GM13976 (cell line): ENCODE results near the gene GDF7.
A peak's percentile ranks its signal among the peaks of the same experiment; 100 is the strongest.

Experiments
- DNase-seq: peaks from one replicate; pipeline ENCODE4 v3.0.0; 2012; ENCODE audit warnings: low spot score
- in situ Hi-C: fragments of 300-500 bp; cut with MboI; formaldehyde crosslinking; loops from one replicate; pipeline ENCODE4 v1.12.0; 2022; ENCODE audit warnings: low sequenced_read_pairs, mixed read lengths, inconsistent platforms; ENCODE audit not compliant: unreplicated experiment
- TF ChIP-seq, protein P1 (sequence below): IDR thresholded peaks from 2 replicates; pipeline ENCODE4 v1.5.1; 2012; ENCODE audit warnings: borderline replicate concordance, mild to moderate bottlenecking; ENCODE audit not compliant: insufficient read depth; ENCODE audit errors: extremely low read depth, missing control alignments, control extremely low read depth

GDF7 gene

DNA sequence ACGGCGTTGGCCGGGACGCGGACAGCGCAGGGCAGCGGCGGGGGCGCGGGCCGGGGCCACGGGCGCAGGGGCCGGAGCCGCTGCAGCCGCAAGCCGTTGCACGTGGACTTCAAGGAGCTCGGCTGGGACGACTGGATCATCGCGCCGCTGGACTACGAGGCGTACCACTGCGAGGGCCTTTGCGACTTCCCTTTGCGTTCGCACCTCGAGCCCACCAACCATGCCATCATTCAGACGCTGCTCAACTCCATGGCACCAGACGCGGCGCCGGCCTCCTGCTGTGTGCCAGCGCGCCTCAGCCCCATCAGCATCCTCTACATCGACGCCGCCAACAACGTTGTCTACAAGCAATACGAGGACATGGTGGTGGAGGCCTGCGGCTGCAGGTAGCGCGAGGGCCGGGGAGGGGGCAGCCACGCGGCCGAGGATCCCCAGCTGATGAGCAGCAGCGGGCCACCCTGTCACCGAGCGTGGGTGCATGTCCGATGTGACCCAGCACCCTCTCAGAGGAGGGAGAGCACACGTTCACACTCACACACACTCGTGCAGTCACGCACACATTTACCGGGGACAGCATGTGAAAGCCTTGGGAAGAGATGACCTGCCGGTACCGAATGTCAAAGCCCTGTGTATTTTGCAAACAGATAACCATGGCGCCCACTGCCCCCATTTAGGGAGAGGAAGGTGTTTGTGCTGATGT, 4.2 kb downstream of the GDF7 start:
- TF ChIP-seq, protein P1, sequence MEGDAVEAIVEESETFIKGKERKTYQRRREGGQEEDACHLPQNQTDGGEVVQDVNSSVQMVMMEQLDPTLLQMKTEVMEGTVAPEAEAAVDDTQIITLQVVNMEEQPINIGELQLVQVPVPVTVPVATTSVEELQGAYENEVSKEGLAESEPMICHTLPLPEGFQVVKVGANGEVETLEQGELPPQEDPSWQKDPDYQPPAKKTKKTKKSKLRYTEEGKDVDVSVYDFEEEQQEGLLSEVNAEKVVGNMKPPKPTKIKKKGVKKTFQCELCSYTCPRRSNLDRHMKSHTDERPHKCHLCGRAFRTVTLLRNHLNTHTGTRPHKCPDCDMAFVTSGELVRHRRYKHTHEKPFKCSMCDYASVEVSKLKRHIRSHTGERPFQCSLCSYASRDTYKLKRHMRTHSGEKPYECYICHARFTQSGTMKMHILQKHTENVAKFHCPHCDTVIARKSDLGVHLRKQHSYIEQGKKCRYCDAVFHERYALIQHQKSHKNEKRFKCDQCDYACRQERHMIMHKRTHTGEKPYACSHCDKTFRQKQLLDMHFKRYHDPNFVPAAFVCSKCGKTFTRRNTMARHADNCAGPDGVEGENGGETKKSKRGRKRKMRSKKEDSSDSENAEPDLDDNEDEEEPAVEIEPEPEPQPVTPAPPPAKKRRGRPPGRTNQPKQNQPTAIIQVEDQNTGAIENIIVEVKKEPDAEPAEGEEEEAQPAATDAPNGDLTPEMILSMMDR = no peak
- in situ Hi-C loops = no loop called here
- no peak for DNase-seq

DNA sequence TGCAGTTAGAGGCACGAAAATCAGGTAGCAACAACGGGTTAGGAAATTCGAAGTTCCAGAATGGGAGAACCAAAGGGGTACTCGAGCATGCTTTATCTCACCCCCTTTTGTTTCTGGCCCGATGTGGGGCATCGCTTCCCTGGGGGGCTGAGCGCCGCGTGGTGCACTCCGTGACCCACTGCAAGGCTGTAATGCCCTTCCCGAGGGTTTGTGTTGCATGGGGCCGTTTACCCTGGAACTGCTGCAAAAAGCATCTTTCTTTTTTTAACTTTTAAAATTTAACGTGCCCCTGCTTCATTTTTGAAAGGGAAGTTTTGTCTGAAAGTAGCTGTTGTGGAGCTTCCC, 4.8 kb downstream of the GDF7 start:
- TF ChIP-seq, protein P1 = no peak
- in situ Hi-C loops = no loop called here
- no peak for DNase-seq

DNA sequence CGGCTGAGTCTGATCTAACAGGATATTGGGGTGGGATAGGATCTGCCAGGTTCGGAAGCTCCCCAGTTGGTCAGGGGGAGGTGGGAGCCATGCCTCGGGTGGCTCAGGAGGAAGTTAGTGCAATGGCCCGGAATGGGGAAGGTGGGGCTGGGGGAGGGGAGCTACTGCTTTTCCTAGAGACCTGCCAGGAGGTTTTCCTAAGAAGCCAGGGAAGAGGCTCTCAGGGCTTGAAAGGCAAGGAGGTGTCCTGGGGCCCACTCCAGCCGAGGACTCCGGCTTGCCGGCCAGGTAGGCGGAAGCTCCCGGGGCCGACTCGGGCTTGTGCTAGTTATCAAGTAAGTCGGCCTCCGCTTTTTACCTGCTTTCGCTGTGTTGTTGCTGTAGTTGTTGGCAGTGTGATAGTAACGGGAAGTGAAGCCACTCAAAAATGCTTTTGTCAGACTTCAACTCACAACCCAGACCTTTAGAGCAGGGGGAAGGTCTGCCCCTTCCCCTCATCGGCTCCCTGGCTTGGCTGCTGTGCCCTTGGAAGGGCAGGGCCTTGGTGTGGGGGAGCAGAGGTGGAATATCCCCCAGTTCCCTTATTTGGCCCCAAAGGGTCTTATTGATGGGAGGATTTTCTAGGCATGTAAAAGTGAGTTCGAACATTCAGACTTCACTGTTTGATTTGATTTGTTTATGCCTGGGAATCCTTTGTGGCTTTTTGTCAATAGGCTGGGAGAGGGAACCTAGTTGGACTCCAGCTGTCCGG, 5.4 kb downstream of the GDF7 start:
- in situ Hi-C loops = no loop called here
- TF ChIP-seq, protein P1 = no peak
- peak; percentile 20 for DNase-seq

DNA sequence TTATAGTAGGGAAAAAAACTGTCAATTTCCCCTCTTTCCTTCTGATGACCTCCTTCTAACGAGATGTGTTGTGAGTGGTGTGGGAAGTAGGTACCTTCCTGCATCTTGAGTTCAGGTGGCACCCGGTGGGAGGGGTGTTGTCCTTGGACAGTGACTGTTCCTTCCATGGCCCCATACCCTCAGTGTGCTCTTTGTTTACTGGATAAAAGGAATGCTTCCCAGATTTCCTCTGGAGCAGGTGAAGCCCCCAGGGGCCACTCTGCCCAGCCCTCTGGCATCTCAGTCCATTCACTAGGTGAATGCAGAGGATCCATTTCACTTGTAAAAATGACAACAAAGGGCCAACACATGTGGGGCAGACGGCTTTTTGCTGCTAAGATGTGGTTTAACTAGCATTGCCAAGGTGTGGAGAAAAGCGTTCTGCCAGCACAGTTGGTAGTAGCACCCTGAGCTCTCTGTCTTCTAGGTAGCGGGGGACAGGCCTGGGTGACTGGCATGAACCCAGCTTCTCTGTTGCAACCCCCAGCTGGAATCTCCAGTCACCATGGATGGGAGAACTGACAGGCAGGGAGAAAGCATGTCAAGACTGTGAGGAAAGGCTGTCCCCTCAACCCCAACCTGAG, 6.9 kb downstream of the GDF7 start:
- peak; percentile 8 for DNase-seq
- TF ChIP-seq, protein P1 = no peak
- in situ Hi-C loops = no loop called here

DNA sequence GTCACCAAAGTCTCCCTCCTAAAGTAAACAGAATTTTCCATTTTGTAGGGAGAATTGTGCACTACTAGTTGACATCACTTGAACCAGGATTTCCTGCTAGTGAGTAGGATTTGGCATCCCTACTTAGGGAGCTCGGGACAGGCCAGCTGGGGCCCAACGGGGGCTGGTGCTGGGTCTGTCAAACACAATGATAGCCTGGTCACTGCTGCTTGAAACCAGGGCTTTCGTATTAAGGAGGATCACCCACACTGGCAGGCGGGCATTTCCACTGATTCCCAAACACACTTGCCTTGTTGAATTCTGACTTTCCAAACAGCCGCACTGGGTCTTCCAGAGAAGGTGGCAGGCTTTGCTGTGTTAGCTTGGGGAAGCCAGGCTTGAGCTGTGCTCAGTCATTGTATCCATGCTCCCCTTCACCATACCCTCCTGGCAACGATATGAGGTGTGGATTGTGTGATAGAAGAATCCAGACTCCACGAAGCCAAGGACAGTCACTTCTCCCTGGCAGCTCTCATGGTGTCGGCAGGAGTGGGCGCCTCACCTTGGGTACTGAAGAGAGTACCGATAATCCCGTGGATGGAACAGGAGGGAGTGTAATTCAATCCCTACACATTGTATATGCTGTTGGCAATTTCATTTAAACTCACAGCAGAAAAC, 7.5 kb downstream of the GDF7 start:
- no peak for DNase-seq
- in situ Hi-C loops = no loop called here
- TF ChIP-seq, protein P1 = no peak

DNA sequence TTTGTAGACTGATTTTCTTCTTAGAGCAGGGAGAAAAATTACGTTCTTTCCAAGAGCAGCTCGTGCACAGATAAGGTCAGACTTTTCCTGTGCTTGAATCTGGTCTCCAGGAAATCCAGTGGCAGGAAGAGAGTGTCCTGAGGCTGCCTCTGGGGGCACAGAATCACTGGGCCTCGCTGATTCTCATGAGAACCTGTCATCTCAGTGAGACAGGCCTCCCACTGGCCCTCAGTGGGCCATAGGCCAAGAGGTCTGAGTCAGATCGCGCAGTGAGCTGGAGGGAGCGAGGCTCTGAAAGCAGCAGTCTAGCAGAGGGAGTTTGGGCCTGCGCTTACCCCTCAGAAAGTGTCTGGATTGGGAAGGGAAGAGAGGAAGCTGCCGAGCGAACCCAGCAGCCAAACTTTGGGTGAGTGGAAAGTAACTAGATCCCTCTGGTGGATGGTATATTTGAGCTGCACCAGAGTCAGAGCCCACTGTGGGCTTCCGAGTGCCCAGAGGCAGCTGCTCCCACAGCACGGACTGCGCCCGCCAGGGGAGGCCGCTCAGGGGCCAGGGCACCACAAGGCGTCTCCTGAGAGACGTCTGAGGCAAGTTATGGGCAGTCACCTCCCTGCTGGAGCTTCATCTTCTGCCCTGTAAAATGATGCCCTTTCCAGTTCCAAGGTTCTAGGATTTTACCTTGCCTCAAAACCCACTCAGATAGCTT, 8.2 kb downstream of the GDF7 start:
- TF ChIP-seq, protein P1 = no peak
- DNase-seq = peak; percentile 7
- in situ Hi-C loops = no loop called here
